GM21423 (cell line): ENCODE measurements around the gene NEU4.
"Not testable (repeated sequence)": the region's sequence is repeated elsewhere in the genome, so short reads cannot be mapped to it uniquely, and the experiment has no call there.

Experiments used
- ATAC-seq: cut with Tn5 transposase; IDR thresholded peaks from one replicate; pipeline ENCODE4 v1.9.1; 2021; ENCODE audit warnings: mild to moderate bottlenecking, moderate library complexity; ENCODE audit not compliant: unreplicated experiment

The NEU4 gene

DNA sequence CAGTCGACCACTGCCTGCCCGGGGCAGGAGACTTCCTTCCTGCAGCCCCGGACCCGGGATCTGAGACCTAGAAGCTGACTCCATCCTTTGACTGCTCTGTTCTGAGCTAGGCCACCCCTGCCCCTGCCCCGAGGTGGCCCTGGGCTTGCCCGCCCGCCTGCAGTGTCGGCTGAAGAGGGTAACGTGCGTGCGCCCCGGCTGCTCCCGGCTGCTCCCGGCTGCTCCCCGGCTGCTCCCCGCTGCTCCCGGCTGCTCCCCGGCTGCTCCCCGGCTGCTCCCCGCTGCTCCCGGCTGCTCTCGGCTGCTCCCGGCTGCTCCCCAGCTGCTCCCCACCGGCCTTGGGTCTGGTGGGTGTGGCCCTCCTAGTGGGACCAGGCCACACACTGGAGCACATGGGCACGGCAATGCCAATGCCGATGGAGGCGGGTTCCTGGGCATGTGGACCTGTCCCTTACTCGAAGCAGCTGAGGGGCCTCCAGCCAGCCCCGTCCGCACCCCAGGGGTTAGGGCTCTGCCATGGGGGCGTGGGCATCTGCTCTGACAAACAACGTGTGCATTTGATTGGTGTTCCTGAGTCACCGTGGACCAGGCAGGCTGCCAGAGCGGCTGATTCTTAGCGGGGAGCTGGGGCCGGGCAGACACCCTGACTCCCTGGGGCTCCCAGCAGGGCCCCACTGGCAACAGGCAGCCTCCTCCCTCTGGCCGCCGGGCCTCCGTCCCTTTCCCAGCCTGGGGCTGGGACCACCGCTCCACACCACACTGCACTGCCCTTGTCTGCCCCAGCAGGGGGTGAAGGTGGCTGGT lies 34.4 kb upstream of the NEU4 start:
- ATAC-seq: no peak

DNA sequence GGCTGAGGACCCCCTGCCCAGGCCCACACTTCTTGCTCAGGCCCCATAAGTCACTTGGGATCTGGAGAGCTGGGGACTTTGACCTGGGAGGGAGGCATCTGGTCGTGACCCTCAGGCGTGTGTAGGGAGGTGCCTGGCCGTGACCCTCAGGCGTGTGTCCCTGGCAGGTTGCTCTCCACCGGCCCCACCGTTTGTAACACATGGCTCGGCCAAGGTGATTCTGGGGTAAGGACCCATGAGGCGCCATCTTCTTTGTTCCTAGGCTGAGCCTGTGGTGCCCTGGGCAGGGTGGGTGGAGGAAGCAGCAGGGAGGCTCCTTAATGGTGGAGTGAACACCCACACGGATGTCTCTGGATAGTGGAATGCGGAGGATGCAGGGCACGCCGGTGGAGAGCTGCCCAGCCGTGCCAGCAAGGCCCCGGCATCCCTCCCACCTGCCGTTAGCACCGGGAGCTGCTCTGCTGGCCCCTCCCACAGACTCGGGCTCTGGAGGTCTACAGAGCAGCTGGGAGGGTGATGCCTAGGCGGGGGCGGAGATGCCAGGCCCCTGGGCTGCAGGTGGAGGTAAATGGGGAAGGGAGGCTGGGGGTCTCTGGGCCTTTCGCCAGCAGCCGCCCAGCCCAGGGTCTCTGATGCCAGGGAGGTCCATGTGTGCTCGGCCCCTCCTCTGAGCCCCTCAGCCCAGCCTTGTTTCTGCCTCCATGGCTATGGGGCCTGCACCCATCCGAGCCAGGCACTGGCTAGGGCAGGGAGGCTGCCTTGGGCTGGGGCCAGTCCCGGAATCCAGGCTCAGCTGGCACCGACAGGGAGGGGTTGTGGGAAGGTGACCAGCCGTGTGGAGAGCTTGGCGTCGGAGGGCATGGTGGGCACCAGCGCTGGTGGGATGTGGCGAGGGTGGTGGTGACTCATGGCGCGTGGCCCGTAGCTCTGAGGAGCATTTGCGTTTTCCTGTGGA lies 33.5 kb upstream of the NEU4 start:
- no peak for ATAC-seq

DNA sequence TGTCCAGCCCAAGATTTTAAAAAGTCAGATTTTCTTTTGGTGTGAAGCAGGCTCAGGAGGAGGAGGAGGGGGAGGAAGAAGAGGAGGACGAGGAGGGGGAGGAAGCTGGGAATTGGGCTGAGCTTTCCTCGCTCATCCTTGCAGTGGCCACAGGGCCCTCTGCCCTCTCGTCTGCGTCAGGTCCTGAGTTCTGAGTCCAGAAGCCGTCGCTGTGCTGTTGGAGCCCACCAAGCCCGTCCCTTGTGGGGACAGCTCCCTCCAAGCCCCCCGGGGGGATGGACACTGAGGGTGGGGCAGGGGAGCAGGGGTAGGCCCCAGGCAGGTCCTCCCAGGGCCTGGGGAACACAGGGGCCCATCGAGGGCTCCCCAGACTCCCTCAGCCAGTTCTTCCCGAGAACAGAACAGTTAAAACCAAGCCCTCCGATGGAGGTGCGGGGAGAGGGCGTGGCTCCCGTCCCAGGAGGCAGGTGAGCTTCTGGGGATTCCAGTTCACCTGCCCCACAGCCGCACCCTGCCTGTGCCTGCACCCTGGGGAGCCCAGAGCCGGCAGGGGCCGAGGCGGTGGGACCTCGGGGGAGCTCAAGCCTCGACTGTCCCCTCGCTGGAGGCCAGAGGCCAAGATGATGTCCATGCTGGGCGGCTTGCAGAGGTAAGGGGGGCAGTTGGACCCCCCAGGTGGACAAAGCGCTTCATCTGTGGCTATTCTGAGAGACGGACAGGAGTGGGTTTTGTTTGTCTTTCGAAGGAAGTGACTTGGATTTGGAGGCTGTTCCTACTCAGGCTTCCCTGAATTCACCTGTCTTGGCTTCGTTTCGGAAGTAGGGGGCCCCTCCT lies 32.4 kb upstream of the NEU4 start, which contains the start of gene GAL3ST2:
Gene GAL3ST2 (plus strand): TSS at position 487 of the 834 bp plus-strand sequence. CDS start 134 bp downstream, at position 621.
- ATAC-seq: no peak

DNA sequence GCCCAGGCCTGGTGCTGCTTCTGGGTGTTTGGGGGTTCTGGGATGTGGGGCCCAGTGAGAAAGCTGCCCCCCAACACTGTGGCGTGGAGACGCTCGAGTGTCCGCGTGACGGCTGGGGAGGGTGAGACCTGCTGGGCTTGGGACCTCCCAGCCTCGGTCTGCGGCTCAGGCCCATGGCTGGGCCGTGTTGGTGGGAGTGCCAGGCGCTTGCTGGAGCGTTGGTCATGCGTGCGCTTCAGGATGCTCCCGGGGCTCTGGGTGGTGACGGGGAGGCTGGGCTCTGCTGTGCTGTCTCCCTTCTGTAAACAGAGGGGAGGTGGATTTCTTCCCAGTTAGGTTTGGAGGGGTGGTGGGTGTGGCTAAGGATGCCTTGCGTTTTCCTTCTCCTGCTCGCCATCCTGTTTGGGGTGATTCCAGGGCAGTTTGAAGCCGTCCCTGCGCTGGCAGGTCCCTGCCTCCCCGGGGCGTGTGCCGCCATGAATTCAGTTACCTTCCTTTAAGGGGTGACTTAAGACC lies 31.8 kb upstream of the NEU4 start:
- ATAC-seq: no peak

DNA sequence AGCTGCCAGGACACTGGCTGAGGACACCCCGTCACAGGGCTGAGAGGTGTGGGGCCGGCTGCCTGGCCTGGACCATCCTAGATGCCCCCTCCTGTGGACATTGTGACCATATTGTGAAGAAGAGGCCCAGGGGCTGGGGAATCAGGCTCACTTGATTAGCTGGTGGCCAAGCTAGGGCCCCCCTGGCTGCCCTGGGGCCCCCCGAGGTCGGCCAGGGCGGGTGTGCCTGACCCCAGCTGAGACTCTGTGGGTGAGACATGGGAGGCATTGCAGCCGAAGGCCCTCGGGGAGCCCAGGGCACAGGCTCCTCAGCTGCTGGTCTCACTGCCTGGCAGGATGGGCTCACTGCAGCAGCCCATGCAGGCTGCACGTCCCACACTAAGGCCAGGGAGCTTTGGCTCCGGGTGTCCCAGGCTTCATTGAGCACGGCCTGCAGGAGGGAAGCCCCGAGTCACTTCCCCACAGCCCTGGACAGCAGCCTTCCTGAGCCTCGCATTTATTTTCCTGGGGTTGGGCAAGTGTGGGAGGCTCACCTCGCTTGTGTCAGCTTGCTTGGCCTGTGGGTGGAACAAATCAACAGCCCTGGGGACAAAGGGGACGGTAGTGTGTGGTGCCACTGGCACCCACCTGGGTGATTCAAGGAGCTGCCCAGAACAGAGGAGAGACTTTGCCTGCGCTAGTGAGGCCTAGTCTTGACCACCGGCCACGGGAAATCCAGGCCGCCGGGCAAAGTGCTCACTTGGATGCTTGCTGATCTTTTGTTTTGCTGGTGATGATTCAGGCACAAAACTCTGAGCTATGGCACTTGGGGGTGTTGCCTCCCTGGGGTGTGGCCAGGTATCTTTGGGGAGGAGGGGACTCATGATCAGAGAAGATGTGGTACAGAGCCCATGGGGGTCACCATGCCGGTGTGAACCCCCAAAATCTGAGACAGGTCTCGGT lies 31.0 kb upstream of the NEU4 start:
- ATAC-seq: no peak

DNA sequence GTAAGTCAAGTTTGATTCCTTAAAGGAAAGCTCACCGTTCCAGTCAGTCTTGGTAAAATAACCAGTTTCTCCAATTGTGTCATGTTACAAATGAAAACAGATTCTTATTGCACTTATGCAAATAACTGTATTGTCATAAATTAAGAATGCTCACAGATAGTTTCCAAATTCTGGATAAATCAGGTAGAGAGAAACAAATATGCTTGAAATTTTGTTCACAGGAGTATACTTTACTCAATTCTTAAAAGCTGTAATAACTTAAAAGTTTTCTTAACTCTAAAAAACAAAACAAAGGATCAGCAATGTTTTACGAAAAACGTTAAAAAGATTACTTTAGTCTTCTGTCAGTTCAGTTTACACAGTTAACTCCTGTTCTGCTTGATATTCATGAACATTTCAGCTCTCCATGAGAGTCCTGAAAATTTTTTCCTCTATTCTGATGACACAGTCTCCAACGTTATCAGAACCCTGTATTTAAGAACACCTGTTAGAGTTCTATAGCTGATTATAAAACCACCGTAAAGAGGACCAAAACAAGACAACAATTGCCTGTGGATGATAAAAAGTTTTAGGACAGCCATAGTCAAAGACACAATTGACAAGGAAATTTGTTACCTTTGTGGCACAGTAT lies 27.9 kb upstream of the NEU4 start:
- no peak for ATAC-seq

DNA sequence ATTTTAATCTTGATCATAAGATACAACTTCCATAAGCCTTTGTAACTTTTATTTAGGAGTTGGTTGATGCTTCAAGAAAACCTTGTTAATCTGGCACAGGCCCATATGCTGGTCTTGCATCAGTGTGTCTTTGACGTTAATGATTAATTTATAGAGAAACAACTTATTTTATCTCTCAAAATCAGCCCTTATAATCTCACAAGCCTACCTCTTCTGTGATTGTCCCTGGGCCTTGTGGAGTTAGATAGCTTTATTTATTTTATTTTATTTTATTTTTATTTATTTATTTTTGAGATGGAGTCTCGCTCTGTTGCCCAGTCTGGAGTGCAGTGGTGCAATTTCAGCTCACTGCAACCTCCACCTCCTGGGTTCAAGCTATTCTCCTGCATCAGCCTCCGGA lies 26.9 kb upstream of the NEU4 start:
- ATAC-seq: not testable (repeated sequence)

DNA sequence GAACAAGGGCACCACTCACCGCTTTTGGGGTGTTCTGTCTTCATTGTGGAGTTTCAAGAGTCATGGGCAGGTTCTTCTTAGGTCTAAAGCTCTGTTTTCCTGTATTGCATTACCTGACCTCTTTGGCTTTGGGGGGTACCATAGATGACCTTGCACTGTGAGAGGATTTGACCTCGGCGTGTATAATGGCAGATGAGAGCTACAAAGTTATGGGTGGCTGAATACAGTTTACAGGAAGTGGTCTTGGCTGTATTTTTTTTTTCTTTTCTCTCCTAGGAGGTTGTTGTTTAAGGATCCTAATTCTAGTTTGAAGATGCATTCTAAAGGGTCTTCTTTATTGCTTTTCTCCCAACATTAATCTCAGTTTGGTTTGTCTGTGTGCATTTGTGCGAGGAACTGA lies 20.9 kb upstream of the NEU4 start:
- ATAC-seq: no peak

DNA sequence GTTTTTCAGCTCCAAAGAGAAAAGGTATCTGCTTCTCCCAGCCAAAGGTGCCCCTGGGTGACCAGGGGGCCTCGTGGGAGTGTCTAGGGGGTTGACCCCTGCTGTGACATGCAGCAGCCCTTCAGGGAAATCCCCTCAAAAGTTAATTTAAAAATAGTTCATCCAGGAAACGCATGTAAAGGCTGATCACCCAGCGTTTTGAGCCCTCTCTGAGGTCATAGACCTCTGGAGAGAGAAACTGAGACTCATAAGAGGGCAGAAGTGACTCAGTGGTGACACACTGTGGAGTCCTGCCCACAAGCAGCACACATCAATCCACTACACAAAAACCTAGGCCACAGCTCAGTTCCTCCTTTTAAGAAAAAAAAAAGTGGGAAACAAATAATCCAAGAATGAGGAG lies 20.4 kb upstream of the NEU4 start:
- peak; percentile 49 for ATAC-seq

DNA sequence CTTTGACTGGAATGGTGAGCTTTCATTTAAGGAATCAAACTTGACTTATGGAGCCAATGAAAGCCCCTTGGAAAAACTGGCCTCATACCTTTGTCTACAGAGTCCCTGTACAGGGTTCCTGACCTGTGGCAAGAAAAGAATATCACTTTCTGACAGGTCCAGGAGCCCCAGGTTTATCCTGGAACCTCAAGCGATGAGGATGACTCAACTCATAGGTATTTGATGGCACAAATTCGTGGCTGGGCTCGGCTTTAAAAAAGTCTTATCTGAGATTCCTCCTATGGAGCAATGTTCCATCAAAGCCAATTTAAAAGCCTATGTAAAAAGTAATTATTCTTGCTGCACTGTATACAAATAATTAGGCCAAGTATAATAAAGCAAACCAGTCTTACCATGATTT lies 17.6 kb upstream of the NEU4 start:
- not testable (repeated sequence) for ATAC-seq

DNA sequence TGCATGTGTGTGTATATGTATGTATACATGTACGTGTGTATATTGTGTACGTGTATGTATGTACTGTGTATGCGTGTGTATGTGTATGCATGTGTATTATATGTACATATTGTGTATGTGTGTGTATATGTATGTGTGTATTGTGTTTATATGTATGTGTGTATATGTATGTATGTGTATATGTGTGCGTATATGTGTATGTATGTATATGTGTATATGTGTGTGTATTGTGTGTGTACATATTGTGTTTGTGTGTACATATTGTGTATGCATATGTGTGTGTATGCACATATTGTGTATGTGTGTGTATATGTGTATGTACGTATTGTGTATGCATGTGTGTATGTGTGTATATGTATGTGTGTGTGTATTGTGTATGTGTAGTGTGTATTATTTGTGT lies 15.6 kb upstream of the NEU4 start:
- no peak for ATAC-seq

DNA sequence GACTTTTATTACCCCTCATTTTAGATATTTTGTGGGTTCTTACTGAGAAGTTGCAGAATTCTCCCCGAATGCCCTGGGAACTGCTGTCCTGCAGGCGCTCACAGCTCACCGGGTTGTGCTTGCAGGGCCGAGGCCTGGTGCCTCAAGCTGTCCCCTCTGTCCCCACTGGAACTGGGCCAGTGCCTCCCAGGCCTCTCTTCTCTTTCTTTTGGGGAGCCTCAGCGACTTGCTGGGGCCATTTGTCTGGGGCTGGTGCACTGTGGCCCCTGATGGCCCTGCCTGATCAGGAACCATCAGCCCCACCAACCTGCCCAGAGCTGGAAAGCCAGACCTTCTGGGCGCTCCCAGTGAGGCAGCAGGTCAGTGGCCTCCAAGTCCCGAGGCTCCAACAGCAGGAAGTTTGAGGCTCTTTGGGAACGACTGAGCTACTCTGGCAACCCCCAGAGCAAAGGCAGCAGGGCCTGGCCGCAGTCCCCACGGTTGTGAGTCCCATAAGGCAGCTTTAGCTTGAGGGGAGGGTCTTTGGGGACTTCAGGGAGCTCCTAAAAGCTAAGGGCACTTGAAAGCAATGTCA lies 14.7 kb upstream of the NEU4 start:
- ATAC-seq: no peak

DNA sequence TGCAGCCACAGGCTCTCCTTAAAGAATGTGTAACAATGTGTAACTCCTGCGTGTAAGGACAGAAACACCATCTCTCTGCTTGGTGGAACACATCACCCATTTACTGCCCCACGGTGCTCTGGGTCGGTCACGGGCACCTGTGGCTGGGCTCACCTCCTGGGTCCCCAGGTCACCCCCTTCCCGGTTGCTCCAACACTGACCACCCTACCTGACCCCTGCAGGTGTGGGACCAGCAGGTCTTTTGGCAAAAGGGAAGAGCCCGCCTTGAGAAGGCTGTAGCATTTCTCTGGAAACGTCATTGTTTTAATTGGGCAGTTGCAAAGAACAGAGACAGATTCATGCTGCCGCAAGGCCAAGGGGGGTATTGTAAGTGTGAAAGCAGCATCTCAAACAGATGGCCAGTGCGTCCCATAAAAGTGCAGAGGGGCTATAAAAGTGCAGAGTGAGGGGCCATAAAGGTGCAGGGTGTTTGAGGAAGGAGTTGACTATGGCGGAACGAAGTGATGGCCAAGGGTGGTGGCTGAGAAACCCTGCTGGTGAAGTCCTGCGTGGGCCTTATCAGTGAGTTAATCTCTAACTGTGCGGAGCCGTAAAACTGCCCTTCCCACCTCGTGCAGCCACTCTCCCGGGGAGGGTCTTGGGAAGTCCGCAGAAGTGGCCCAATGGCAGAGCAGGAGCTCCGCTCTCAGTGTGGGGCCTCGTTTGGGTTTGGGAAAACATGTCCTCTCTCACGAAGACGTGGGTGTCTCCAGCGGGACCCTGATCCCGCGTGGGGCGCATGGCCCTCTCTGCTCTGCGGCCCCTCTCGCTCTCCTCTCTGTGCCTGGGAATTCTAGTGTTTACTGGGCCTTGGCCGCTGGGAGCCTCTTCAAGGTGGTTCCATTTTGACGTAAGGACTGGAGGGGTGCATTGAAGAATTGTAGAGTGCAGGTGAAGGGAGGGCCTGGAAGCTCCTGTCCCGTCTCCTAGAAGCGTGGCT lies 13.7 kb upstream of the NEU4 start:
- ATAC-seq: no peak

DNA sequence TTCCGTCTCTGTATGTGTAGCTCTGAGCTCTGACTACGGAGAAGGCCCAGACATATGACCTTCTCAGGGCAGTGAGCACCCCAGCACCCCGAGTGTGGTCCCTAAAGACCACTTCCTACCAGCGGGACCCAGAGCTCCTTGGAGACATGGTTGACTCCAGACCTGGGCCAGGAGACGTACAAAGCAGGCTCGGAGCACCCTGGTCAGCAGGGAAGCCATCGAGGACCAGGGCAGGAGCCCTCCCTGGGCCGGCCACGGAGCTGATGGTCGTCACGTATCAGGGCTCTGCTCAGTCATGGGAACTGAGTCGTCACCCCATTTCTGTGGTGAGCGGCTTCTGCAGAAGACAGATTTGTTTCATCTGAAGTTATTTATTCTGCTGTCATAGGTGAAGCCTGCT lies 12.8 kb upstream of the NEU4 start:
- no peak for ATAC-seq

DNA sequence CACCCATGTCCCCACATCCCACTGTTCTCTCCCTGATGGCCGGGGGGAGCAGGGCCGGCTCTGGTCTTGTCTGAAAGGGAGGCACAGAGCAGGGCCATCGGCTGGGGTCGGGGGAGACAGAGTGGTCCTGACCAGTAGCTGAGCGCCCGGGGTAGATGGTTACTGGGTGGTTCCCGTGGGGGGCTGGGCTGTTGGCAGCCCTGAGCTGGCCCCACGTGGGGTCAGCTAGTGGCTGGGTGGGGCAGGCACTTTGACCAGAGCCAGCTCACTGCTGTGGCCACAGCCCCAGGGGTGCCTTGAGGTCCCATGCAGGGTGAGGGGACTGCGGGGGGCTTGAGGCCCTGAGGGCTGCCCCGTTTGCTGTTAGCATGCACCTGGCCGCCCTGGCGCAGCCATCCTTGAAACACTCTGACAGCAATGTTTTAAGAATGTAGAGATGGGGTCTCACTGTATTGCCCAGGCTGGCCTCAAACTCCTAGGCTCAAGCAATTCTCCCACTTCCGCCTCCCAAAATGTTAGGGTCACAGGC lies 12.3 kb upstream of the NEU4 start:
- no peak for ATAC-seq

DNA sequence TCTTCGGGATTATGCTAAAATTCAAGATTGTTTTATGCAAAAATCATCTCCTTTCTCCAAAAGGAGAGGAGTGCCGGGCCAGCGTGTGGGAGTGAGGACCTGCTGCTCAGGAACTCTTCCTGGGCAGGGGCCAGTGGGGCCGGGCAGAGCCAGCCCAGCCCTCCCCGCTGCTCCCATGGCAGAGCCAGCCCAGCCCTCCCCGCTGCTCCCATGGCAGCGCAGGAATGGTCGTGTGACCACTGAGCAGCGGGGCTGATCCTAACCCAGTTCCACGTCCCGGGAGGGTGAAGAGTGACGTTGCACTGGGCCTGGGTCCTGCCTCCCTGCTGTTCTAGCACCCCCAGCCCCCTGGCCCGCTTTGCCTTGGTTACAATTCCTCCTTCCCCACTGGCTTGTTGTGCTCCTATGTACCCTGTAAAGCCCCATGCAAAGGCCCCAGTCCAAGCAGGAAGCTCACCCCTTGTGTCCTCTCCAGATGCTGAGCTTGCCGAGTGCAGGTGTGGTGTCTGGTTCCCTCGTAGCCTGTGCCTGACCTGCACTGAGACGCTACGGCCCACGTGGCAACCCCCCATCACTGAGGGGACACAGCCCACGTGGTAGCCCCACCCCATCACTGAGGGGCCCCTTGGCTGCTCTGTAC lies 11.4 kb upstream of the NEU4 start:
- ATAC-seq: no peak

DNA sequence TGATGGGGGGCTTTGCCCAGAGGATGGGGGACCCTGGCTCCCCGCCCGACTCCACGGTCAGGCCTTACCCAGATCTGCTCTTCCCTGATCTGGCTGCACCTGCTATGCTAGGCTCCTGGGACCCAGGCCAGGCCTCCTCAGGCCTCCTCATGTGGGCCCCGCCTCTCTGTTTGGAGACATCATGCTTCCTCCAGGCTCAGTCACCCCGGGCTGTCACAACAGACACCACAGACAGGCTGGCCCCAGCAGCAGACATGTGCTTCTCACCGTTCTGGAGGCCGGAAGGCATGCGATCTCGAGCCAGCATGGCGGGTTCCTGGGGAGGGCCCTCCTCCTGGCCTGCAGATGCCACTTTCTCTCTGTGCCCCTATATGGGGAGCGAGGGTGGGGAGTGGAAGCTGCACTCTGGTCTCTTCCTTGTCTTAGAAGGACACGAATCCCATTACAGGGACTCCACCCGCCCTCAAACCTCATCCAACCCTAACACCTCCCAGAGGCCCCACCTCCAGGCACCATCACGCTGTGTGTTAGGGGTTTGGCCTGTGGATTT lies 10.8 kb upstream of the NEU4 start:
- no peak for ATAC-seq
